GM21515 (cell line): ENCODE results near the gene TPST1.

ENCODE experiments used
- ATAC-seq: cut with Tn5 transposase; IDR thresholded peaks from one replicate; pipeline ENCODE4 v1.9.1; 2021; ENCODE audit not compliant: unreplicated experiment

Gene TPST1

GRCh38 chr7:66281678-66282590, 76.8 kb downstream of the TPST1 start:
- ATAC-seq: no peak

DNA sequence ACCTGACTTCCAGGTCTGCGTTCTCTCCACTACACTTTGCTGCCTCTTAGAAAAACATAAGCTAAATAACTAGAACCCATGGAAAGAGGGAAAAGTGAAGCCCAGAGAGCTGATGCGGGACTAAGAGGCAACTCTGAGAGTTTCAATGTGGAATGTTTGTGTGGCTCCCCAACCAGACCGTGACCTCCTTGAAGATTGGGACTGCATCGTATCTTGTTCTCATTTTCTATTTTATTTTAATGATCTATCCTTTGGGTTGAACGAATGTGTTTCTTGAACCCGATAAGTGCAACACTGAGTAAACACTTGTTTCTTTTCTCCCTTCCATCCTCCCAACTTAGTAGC, 77.4 kb downstream of the TPST1 start:
- ATAC-seq: no peak

DNA sequence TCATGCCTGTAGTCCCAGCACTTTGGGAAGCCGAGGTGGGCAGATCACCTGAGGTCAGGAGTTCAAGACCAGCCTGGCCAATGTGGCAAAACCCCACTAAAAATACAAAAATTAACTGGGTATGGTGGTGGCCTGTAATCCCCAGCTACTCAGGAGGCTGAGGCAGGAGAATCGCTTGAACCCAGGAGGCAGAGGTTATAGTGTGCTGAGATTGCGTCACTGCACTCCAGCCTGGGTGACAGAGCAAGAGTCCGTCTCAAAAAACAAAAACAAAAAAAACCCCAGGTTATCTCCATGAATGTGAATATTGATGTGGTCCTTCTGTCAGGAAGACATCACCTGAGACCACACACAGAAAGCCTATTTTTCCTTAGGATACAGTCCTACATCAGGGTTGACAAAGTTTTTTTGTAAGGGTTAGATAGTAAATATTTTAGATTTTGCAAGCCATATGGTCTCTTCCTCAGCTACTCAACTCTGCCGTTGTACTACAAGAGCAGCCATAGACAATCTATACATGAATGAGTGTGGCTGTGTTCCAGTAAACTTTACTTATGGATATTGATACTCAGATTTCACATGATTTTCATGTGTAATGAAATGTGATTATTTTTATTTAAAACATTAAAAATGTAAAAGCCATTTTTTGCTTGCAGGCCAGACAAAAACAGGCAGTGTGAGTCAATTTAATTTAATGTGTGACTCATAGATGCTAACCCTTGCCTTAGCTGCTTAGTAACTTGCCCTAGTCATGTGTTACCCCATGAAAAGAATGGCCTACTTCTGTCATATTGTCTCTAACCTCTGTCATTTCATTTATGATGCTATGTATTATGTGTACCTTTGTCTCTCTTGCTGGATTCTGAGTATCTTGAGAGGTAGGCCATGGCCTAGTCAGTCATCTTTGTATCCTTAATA, 78.1 kb downstream of the TPST1 start:
- ATAC-seq: no peak

- no peak for ATAC-seq
These were observed 90.9 kb downstream of the TPST1 start for GRCh38 chr7:66296001-66296521.

GRCh38 chr7:66296557-66296956, 91.4 kb downstream of the TPST1 start:
- ATAC-seq: no peak

GRCh38 chr7:66297579-66297978, 92.4 kb downstream of the TPST1 start:
- ATAC-seq: no peak

DNA sequence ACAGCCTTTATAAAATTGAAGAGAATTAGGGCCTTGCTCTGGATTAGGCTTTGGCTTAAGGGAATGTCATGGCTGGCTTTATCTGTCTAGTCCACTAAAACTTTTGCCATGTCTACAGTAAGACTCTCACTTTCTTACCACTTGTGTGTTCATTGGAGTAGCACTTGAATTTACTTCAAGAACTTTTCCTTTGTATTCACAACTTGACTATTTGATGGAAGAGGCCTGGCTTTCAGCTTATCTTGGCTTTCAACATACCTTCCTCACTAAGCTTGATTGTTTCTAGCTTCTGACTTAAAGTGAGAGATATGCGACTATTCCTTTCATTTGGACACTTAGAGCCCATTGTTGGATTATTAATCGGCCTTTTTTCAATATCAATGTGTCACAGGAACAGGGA, 96.1 kb downstream of the TPST1 start:
- no peak for ATAC-seq

DNA sequence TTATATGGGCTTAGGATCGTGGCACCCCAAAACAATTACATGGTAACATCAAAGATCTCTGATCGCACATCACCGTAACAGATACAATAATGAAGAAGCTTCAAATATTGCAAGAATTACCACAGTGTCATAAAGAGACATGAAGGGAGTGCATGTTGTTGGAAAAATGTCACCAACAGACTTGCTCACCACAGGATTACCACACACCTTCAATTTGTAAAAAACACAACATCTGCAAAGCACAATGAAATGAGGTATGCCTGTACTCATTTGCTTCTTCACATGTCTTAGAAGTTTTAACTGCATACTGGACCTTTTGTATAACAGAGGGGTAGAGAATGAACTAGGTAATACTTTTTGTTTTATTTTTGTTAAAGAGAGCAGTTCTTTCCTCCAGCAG, 96.6 kb downstream of the TPST1 start:
- no peak for ATAC-seq

- ATAC-seq: no peak
These were observed 98.5 kb downstream of the TPST1 start for GRCh38 chr7:66303454-66304155.

- no peak for ATAC-seq
These were observed 99.4 kb downstream of the TPST1 start for GRCh38 chr7:66304536-66304935.

GRCh38 chr7:66306243-66306642, 101.1 kb downstream of the TPST1 start:
- ATAC-seq: no peak

DNA sequence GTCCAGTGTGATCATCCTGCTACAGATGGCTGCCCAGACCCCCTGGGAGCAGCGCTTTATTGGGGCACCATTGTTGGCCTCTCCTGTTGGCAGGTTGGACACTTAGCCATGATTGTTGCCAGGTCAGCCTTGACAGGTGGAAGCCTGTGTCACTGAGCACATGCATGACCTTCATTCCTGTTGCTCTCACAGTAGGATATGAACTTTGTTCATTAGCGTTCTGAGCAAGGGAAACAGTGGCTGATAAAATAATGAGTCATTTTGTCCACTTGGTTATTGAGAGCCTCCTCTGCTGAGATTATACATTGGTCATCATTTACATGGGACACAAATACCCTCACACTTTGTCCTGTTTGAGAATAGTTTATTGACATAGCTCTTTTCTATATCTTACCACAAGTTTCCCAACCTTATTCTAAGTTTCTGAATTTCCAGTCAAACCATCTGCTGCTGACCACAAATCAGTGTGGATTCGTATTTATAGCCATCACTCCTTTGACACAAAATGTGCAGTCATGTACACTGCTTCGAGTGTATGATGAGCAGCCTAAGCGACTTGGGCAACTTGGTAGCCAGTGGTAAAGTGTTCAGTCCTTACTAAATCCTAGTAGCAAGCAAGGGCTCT, 102.6 kb downstream of the TPST1 start:
- no peak for ATAC-seq

GRCh38 chr7:66308411-66308810, 103.3 kb downstream of the TPST1 start:
- ATAC-seq: no peak

GRCh38 chr7:66310620-66311019, 105.5 kb downstream of the TPST1 start:
- ATAC-seq: no peak

- ATAC-seq: no peak
These were observed 108.9 kb downstream of the TPST1 start for GRCh38 chr7:66313886-66314568.

DNA sequence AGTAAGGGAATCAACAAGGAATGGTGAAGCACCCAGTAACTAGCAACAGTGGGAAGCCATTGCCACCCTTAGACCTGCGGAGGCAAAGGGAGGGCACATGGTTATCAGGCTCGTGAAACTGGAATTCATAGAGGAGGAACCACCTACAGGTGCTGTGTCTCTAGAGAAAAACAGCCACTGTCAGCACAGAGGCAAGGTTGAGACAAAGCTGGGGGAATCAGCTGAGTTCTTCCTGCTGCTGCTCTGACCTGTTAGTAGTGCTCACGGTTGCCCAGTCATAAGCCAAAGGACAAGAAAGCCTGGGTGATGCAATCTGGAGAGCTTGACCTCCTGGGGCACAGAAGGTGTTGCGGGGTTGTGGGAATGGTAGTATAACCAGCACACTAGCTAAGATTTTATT, 110.1 kb downstream of the TPST1 start:
- no peak for ATAC-seq

- ATAC-seq: no peak
These were observed 114.4 kb downstream of the TPST1 start for GRCh38 chr7:66319407-66319979.

DNA sequence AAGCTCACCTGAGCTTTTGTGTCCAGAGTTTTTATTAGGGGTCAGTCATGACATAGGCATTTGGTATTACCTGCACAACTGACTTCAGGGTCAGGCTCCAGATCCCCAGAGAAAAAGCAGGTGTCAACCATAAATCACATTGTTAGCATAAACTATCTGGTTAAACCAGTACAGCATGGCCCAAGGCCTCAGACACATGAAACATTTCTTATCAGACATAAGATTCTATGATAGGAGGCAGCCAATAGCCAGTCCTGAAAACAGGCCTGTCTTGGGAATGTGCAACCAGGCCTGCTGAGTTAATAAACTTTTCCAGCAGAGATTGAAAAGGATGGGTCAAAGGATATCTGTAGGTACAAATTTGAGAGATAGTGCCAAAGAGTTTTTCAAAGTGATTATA, 116.1 kb downstream of the TPST1 start:
- ATAC-seq: no peak

DNA sequence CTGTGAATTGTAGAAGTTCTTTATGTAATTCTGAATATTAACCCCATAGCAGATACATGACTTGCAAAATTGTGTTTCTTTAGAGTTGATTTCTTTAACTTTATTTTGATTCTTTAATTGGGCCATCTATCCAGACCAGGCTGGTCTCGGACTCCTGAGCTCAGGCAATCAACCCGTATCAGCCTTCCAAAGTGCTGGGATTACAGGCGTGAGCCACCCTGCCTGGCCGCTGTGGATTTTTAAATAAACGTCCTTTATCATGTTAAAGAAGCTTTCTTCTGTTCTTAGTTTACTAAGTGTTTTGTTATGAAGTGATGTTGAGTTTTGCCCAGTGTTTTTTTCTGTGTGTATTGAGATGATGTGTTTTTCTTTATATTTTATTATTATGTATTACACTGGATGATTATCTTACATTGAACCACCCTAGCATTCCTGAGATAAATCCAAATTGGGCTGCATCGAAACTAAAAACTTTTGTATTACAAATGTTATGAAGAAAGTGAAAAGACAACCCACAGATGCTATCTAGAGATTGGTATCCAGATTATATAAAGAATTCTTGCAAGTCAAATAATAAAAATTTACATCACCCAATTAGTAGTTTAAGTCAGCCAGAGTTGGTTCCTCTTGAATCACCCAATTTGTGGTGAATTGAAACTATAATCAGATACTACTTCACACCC, 118.1 kb downstream of the TPST1 start:
- no peak for ATAC-seq
